ENCODE data around the gene TH. TPM values are rescaled to one million over a fixed set of nuclear protein-coding genes. Genes with fewer than 3 reads are reported as not detected.
A peak's percentile ranks its signal among the peaks of the same experiment; 100 is the strongest.

Gene TH
- not detected for total RNA-seq

- no peak for ATAC-seq (ENCODE audit: low read depth)
- Mint-ChIP-seq H3K9me3 (no peaks in the 10 kb centered on the region), H3K36me3 (no peaks in the 10 kb centered on the region), H3K27me3 (no peaks in the 10 kb centered on the region), H3K27ac (no peak within 1 kb of the TSS), H3K4me1 (no peaks in the 10 kb centered on the region), H3K4me3 (no peak within 1 kb of the TSS)
- DNase-seq = no peak
- POLR2A ChIA-PET = no interaction called here
Measured at GRCh38 chr11:2171591-2172003, at the start of gene TH. TSS of gene TH (minus strand) at chr11:2171815. CDS start at chr11:2171786, 29 bp downstream.

DNA sequence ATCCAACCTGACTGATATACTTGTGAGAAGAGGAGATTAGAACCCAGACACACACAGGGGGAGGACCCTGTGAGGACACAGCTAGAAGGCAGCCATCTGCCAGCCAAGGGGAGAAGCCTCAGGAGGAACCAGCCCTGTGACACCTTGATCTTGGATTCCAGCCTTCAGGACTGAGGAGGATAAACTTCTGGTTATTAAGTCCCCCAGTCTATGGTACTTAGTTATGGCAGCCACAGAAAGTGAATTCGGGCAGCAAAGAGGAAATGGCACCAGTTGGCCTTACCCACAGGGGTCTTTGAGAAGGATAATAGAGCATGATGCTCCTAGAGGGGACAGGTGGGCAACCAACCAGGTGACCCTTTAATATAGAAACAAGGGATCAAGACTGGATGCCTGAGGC is 49.4 kb upstream of the TH start:
- Mint-ChIP-seq H3K4me3 (no peak overlapping the region), H3K27me3 (peaks cover 37% of the 10 kb centered on the region), H3K9me3 (peaks cover 2% of the 10 kb centered on the region), H3K36me3 (peaks cover 3% of the 10 kb centered on the region), H3K4me1 (no peaks in the 10 kb centered on the region), H3K27ac (no peak overlapping the region)
- ATAC-seq (ENCODE audit: low read depth) = no peak
- POLR2A ChIA-PET = no interaction called here
- DNase-seq = no peak

DNA sequence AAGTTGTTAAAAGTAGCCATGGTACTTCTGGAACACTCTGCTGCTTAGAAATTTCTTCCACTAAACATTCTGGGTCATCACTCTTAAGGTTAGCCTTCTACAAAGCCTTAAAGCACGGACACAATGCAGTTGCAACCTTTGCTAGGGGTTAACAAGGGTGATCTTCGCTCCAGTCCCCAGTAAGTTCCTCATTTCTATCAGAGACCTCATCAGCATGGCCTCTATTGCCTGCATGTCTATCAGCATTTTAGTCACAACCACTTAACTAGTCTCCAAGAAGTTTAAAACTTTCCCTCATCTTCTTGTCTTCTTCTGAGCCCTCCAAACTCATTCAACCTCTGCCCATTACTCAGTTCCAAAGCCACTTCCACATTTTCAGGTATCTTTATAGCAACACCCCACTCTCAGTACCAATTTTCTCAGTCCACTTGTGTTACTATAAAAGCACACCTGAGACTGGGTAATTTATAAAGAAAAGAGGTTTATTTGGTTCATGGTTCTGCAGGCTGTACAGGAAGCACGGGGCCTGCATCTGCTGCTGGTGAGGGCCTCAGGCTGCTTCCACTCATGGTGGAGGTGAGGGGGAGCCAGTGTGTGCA is 48.7 kb upstream of the TH start:
- H3K36me3 Mint-ChIP-seq = peaks cover 3% of the 10 kb centered on the region
- peaks cover 35% of the 10 kb centered on the region for H3K27me3 Mint-ChIP-seq
- no peak overlapping the region for H3K4me3 Mint-ChIP-seq
- POLR2A ChIA-PET = no interaction called here
- DNase-seq = no peak
- no peak overlapping the region for H3K27ac Mint-ChIP-seq
- peaks cover 2% of the 10 kb centered on the region for H3K9me3 Mint-ChIP-seq
- no peak for ATAC-seq (ENCODE audit: low read depth)
- no peaks in the 10 kb centered on the region for H3K4me1 Mint-ChIP-seq

GRCh38 chr11:2219318-2220017 is 47.9 kb upstream of the TH start:
- no peak for DNase-seq
- Mint-ChIP-seq H3K27me3 (peaks cover 29% of the 10 kb centered on the region), H3K4me3 (no peak overlapping the region)

GRCh38 chr11:2218031-2218633 is 46.5 kb upstream of the TH start:
- no peaks in the 10 kb centered on the region for H3K9me3 Mint-ChIP-seq
- H3K4me1 Mint-ChIP-seq = peaks cover 10% of the 10 kb centered on the region
- peaks cover 1% of the 10 kb centered on the region for H3K36me3 Mint-ChIP-seq
- no peak overlapping the region for H3K27ac Mint-ChIP-seq
- no peak overlapping the region for H3K4me3 Mint-ChIP-seq
- ATAC-seq (ENCODE audit: low read depth) (no peak), DNase-seq (no peak)
- POLR2A ChIA-PET = no interaction called here
- H3K27me3 Mint-ChIP-seq = peaks cover 18% of the 10 kb centered on the region

More at GRCh38 chr11:2219318-2220017, 47.9 kb upstream of the TH start:
- H3K9me3 Mint-ChIP-seq = peaks cover 2% of the 10 kb centered on the region
- H3K4me1 Mint-ChIP-seq = no peaks in the 10 kb centered on the region
- peaks cover 3% of the 10 kb centered on the region for H3K36me3 Mint-ChIP-seq
- ATAC-seq (ENCODE audit: low read depth) = no peak
- H3K27ac Mint-ChIP-seq = no peak overlapping the region
- POLR2A ChIA-PET = no interaction called here

GRCh38 chr11:2217211-2218030 is 45.8 kb upstream of the TH start:
- H3K36me3 Mint-ChIP-seq = no peaks in the 10 kb centered on the region
- no peak for DNase-seq
- H3K4me3 Mint-ChIP-seq = no peak overlapping the region
- no peak for ATAC-seq (ENCODE audit: low read depth)
- no peaks in the 10 kb centered on the region for H3K9me3 Mint-ChIP-seq
- H3K27ac Mint-ChIP-seq = no peak overlapping the region
- peaks cover 12% of the 10 kb centered on the region for H3K27me3 Mint-ChIP-seq
- peaks cover 10% of the 10 kb centered on the region for H3K4me1 Mint-ChIP-seq
- POLR2A ChIA-PET = no interaction called here

- no peak overlapping the region for H3K27ac Mint-ChIP-seq
- H3K27me3 Mint-ChIP-seq = peaks cover 8% of the 10 kb centered on the region
- H3K4me1 Mint-ChIP-seq = peaks cover 10% of the 10 kb centered on the region
- H3K9me3 Mint-ChIP-seq = no peaks in the 10 kb centered on the region
- H3K4me3 Mint-ChIP-seq = no peak overlapping the region
- H3K36me3 Mint-ChIP-seq = no peaks in the 10 kb centered on the region
- no peak for DNase-seq
- no peak for ATAC-seq (ENCODE audit: low read depth)
- POLR2A ChIA-PET = no interaction called here
Measured at GRCh38 chr11:2216400-2217064, 44.9 kb upstream of the TH start.

DNA sequence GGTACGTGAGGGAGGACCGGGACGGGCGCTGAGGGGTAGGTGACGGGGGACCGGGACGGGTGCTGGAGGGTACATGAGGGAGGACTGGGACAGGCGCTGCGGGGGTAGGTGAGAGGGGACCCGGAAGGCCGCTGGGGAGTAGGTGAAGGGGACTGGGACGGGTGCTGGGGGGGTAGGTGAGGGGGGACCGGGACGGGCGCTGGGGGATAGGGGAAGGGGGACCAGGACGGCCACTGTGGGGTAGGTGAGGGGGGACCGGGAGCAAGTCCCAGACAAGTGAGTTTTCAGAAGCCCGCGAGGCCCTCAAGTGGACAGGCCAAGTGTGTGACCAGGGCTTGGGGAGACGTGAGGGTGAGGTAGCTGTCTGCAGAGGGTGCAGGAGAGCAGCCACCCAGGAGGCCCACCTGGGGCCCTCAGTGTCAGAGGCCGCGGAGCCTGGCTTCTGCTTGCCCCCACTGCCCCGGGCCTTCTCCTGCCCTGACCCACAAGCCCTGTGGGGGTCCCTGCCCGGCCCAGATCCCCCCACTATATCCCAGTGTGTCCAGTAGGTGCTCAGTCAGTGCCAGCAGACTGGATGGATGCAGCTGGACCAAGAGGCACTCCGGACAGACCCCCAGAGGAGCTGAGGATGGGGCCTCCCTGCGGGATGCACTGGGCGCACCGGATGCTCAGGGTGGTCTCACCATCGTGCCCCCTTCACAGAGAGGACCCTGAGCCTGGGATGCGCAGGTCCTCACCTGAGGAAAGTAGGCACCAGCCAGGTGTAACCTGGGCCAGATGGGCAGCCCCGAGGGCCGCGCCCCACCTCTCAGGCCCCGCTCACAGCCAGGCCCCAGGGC is 44.2 kb upstream of the TH start:
- H3K4me3 Mint-ChIP-seq = no peak overlapping the region
- ATAC-seq (ENCODE audit: low read depth) = no peak
- no peaks in the 10 kb centered on the region for H3K36me3 Mint-ChIP-seq
- POLR2A ChIA-PET = no interaction called here
- peaks cover 10% of the 10 kb centered on the region for H3K4me1 Mint-ChIP-seq
- no peak for DNase-seq
- peaks cover 5% of the 10 kb centered on the region for H3K27me3 Mint-ChIP-seq
- no peaks in the 10 kb centered on the region for H3K9me3 Mint-ChIP-seq
- no peak overlapping the region for H3K27ac Mint-ChIP-seq

- ATAC-seq (ENCODE audit: low read depth) = no peak
- Mint-ChIP-seq H3K9me3 (no peaks in the 10 kb centered on the region), H3K27ac (no peak overlapping the region), H3K4me1 (peaks cover 10% of the 10 kb centered on the region), H3K36me3 (no peaks in the 10 kb centered on the region), H3K27me3 (peaks cover 5% of the 10 kb centered on the region), H3K4me3 (no peak overlapping the region)
- POLR2A ChIA-PET = no interaction called here
- no peak for DNase-seq
Measured at GRCh38 chr11:2215230-2215560, 43.6 kb upstream of the TH start.

DNA sequence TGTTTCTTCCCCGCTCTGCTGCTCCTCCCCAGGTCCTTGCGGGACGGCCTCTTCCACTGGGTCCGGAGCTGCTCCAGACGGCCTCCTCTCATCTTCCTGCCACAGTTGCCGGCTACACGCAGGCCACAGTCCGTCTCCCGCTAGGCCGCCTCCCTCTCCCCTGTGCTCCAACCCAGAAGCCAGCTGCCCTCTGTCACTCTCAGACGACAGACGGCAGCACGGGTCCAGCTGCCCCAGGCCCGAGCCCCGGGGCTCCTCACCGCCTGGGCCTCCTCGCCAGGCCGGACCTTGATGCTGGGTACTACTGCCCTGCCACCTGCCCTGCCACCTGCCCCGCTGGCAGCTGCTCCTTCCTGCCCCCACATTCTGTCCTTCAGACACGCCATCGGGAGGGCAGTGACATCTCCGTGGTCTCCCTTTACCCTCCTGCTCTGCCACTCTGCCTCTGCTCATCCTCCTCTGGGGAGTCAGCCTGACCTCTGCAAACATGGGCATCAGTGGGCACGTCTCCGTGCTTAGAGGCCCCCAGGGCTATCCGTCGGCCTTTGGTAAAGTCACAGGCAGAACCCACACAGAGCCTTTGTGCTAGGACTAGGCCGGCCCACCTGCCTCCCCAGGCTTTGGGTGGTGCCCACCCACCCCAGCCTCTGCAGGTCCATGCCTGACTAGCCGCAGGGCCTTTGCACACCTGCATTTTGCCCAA is 43.1 kb upstream of the TH start:
- peaks cover 5% of the 10 kb centered on the region for H3K27me3 Mint-ChIP-seq
- POLR2A ChIA-PET = no interaction called here
- no peak for ATAC-seq (ENCODE audit: low read depth)
- DNase-seq = no peak
- peaks cover 10% of the 10 kb centered on the region for H3K4me1 Mint-ChIP-seq
- H3K36me3 Mint-ChIP-seq = no peaks in the 10 kb centered on the region
- H3K9me3 Mint-ChIP-seq = no peaks in the 10 kb centered on the region
- H3K4me3 Mint-ChIP-seq = no peak overlapping the region
- H3K27ac Mint-ChIP-seq = peak overlapping the region; percentile 93

- POLR2A ChIA-PET = no interaction called here
- DNase-seq (no peak), ATAC-seq (ENCODE audit: low read depth) (no peak)
- H3K9me3 Mint-ChIP-seq = no peaks in the 10 kb centered on the region
- peak overlapping the region; percentile 64 for H3K4me3 Mint-ChIP-seq
- peaks cover 10% of the 10 kb centered on the region for H3K4me1 Mint-ChIP-seq
- peaks cover 5% of the 10 kb centered on the region for H3K27me3 Mint-ChIP-seq
- H3K36me3 Mint-ChIP-seq = no peaks in the 10 kb centered on the region
- peak overlapping the region; percentile 93 for H3K27ac Mint-ChIP-seq
Measured at GRCh38 chr11:2213890-2214526, 42.4 kb upstream of the TH start.

GRCh38 chr11:2213384-2213842 is 41.8 kb upstream of the TH start:
- no peaks in the 10 kb centered on the region for H3K36me3 Mint-ChIP-seq
- DNase-seq (peak; percentile 41), ATAC-seq (ENCODE audit: low read depth) (peak; percentile 93)
- no peaks in the 10 kb centered on the region for H3K9me3 Mint-ChIP-seq
- POLR2A ChIA-PET = no interaction called here
- peak overlapping the region; percentile 64 for H3K4me3 Mint-ChIP-seq
- peaks cover 3% of the 10 kb centered on the region for H3K27me3 Mint-ChIP-seq
- H3K4me1 Mint-ChIP-seq = peaks cover 10% of the 10 kb centered on the region
- H3K27ac Mint-ChIP-seq = peak overlapping the region; percentile 93

Data from activated naive CD8-positive, alpha-beta T cell treated with anti-CD3 and anti-CD28 coated beads, Interleukin-2, amount 10 ng/mL, durations not matched to agents 7 days and 5 days (primary cell).